ENCODE results near the gene JUND.

Gene JUND

DNA sequence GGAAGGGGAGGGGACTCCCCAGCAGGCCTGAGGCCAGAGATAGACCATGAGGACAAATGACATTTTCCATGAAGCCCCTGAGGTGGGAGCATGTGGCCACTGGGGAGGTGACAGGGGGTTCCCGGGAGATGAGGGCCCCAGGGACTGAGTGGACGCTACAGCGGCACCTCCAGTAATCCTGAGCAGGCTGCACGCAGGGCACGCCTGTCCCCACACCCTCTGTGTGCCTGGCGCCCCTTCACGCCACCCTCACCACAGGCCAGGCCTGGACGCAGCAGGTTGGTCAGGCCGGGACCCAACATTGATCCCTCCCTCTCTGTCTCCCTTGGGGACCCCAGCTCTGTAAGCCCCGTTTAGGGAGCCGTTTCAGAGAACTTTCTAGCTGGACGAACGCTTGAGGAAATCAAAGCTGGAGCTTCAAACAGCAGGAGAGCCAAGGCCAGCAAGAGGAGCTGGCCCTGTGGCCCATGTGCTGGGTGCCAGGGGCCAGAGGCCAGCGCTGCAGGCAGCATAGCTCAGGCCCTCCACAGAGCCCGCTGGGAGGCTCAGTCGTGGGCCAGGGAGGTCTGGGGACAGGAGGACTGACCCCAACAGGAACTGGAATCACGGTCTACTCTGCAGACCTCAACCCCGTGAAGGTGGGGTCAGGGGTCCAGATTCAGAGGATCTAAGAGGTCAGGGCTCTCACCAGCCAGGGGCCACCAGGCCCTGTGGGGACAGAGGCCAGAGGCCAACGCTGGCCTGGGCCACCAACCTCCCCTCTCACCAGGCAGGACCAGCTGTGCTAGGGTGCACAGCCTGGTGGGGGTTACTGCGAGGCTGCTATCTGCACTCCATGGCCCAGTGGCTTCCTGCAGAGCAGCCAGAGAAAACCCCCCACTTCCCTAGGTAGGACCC lies 26.9 kb upstream of the JUND start:
- no peak for DNase-seq

GRCh38 chr19:18307271-18307681 lies 25.9 kb upstream of the JUND start:
- peak in 1 of 2 experiments; percentile 42 for DNase-seq

GRCh38 chr19:18306888-18307260 lies 25.5 kb upstream of the JUND start:
- no peak for DNase-seq

DNA sequence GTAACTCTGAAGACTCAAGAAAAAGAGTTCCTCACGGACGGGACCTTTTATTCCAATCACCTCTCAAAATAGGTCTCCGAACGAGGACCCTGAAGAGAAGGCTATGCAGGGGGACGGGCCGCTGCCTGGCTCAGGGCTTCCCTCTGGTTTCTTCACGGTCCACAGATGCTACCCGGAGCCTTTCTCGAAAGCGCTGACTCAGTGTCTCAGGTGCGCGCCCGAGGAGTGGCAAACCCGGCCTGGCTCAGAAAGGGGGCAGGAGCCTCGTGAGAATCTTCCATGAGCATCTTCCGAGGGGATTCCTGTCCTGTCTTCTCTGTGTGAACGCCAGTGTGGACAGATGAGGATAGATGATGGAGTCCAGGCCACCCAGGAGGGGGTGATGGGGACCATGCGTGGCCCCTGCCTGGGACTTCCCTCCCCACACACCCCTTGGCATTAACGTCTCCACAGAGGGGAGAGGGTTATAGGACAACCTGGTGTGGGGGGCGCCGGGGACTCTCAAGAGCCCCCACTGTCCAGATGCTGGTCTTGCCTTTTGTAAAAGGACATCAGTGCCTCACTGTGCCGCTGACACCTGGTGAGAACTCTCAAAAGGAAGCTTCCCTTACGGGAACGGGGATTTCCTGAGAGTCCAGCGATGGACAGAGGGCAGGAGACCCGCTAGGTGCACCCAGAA lies 24.9 kb upstream of the JUND start:
- DNase-seq: peak in 1 of 2 experiments; percentile 41

DNA sequence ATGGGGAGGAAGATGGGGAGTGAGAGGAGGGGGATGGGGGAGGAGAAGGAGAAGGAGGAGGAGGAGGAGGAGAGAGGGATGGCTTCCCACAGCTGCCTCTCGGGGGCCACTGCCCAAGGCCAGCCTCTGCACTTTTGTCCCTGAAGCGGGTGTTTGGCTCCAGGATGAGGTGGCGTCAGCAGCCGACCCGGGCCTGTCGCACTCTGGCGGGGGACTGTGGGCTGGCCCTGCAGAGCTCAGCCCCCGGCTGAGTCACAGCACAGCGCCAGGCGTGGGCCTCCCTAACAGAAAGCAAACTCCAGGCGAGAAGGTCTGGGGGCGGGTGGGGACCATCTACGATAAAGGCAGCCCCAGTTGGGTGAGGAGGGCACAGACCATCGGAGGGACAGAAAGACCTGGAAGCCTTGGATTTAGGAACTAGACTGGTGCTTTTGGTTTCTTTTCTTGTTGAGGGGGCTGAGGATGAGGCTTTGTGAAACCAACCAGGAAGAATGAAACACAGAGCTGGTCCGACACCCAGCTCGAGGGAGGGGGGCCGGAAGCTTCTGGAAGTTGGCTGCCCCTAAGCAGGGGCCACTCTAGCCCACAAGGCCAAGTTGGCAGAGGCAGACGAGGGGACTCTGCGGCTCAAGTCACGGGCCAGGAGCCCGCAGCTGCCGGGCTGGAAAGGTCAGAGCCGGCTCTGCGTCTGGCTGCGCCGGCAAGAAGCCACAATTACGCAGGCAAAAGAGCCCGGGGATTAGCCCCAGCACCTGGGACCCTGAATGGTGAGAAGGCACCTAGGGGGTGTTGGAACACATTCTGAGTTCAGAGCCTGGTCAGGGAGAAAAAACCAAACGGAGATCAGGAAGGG lies 23.3 kb upstream of the JUND start:
- peak; percentile 90 to 92 for DNase-seq

DNA sequence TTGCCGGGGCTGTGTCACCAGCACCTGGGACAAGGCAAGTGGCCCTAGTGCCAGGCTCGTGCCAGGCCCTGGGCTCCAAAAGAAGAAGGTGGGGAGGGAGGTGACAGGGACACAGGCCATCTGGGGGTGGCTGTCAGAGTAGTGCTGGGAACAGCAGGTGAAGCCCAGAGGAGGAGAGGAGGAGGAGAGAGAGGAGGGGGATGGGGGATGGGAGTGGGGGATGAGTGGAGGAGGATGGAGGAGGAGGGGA lies 22.7 kb upstream of the JUND start:
- DNase-seq: peak; percentile 67 to 69

- DNase-seq: no peak
Measured at GRCh38 chr19:18301718-18302111, 20.3 kb upstream of the JUND start.

DNA sequence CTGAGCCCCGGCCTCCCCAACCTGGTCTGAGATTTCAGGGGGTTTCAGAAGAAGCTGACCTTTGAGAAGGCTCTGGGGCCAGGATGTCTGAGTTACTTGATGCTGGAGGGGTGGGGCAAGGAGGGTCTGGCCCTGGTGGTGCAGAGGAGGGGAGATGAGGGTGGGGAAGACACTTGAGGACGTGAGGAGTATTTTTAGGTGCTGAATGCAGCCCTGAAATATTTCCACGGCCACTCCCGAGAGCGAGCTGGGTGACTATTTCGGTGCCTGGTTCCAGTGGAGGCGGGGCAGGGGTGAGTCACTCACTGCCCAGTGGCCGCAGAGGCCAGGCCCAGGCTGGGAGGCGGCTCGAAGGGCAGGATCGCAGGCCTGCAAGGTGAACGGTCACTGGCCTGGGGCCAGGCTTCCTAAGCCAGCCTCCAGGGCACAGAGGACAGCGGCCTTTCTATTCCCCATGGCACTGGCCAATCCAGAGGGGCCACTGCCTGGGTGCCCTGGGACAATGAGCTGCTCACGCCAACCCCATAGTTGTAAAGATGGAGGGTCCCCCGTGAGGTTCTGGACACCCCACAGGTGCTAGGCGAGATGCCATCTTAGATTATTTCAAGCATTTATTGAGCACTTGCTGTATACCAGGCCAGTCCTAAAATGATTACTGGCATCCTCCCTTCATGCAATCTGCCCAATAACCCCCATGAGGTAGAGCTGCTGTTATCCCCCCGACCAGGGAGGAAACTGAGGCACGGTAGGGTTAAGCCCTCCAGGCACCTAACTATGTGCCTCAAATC lies 19.7 kb upstream of the JUND start:
- no peak for DNase-seq

DNA sequence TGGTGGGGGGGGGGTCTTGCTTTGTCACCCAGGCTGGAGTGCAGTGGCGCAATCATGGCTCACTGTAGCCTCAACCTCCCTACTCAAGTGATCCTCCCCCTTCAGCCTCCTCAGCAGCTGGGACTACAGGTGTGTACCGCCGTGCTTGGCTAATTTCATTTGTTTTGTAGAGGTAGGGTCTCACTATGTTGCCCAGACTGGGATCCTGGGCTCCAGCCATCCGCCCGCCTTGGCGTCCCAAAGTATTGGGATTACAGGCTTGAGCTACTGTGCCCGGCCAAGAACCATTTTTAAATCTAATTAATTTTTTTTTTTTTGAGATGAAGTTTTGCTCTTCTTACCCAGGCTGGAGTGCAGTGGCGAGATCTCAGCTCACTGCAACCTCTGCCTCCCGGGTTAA lies 18.2 kb upstream of the JUND start:
- no peak for DNase-seq

GRCh38 chr19:18298601-18299000 lies 17.2 kb upstream of the JUND start:
- no peak for DNase-seq

DNA sequence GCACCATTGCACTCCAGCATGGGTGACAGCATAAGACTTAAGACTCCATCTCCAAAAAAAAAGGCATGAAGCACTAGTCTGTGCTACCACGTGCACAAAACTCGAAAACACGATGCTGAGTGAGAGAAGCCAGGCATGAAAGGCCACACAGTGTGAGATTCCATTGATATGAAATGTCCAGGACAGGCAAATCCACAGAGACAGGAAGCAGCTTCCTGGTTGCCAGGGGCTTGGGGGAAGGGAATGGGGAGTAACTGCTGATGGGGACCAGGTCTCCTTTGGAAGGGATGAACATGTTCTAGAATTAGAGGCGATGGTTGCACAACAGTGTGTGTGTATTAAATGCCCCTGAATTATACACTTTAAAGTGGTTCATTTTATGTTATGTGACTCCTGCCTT lies 15.9 kb upstream of the JUND start:
- no peak for DNase-seq

GRCh38 chr19:18295034-18295451 lies 13.6 kb upstream of the JUND start:
- no peak for DNase-seq

DNA sequence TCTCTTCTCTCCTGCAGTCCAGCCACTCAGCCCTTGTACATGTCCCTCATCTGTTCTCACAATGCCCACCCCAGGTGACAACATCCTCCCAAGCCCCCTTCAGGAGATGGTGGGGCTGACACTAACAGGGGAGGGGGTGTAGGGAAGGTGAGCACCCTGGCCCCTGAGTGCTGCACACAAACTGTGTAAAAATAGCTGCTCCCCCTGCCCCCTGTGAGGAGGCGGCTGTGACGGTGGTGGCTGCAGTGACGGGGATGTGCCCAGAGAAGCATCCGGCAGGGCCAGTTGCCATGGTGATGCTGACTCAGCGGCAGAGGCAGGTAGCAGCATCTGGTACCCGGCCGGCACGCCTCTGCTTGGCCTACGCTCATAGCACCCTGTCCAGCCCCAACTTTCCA lies 13.0 kb upstream of the JUND start:
- DNase-seq: peak; percentile 90 to 94

DNA sequence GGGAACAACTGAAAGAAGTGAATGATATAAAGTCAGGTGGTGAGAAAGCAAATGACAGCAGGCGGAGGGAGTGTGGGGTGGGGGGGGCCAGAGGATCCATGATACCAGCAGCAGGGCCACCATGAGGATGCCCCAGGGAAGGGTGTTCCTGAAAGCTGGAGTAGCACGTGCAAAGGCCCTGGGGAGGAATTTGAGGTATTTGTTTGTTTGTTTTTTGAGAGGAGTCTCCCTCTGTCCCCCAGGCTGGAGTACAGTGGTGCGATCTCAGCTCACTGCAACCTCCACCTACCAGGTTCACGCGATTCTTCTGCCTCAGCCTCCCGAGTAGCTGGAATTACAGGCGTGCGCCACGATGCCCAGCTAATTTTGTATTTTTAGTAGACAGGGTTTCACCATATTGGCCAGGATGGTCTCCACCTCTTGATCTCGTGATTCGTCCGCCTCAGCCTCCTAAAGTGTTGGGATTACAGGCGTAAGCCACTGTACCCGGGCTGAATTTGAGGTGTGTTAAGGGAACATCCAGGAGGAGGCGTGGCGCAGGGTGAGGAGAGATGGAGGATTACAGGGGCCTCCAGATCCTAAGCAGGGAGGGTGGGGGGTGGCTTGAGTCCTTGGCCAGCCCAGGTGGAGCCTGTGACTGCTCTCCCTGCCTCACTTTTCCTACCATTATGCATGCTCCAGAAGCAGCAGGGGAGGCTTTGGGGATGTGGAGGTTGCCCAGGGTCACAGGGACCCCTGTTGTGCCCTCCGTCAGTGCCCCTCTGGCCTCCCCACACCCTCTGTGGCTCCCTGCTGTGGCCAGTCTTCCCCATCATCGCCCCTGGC lies 12.4 kb upstream of the JUND start:
- DNase-seq: no peak

GRCh38 chr19:18292810-18293641 lies 11.6 kb upstream of the JUND start:
- peak; percentile 80 to 82 for DNase-seq

GRCh38 chr19:18292462-18292809 lies 11.0 kb upstream of the JUND start:
- DNase-seq: peak in 1 of 2 experiments; percentile 65

- peak; percentile 94 to 95 for DNase-seq
Measured at GRCh38 chr19:18291590-18292461, 10.4 kb upstream of the JUND start.

GRCh38 chr19:18291019-18291524 lies 9.7 kb upstream of the JUND start:
- DNase-seq: no peak

DNA sequence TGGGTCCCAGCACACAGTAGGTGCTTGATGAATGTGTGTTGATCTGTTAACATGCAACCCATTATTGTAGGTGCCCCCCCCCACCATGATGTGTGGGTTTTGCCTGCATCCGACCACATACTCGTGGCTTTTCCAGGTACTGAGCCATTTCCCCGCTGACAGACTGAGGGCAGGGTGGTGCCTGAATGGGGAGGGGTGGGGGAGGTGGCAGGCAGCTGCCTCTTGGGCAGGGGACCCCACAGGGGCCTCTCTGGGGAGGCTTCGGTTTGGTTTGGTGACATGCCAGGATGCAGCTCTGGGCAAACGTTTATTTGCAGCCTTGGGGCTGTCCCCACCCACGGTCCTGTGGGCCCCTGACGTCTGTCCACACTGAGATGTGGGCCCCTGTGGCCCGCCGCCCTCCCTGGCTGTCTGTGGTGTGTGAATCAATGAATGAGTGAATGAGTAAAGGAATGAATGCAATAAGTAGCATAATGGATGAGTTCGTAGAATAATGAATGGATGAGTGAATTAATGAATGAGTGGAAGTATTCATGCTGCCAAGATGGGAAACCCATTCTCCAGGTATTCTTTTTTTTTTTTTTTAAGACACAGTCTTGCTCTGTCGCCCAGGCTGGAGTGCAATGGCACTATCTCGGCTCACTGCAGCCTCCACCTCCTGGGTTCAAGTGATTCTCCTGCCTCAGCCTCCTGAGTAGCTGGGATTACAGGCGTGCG lies 9.0 kb upstream of the JUND start:
- peak; percentile 95 to 97 for DNase-seq
